Hematopoietic multipotent progenitor cell treated with erythropoietin and hydrocortisone succinate and interleukin-3 and kit ligand, for 8 days (in vitro differentiated cells): ENCODE results near the gene EXOSC2.
"Not testable (repeated sequence)": the region's sequence is repeated elsewhere in the genome, so short reads cannot be mapped to it uniquely, and the experiment has no call there.

Experiments used
- DNase-seq: peaks from one replicate; pipeline ENCODE4 v3.0.0-alpha.2; 2015

The EXOSC2 gene

GRCh38 chr9:130668196-130668595, 25.4 kb upstream of the EXOSC2 start:
- no peak for DNase-seq

DNA sequence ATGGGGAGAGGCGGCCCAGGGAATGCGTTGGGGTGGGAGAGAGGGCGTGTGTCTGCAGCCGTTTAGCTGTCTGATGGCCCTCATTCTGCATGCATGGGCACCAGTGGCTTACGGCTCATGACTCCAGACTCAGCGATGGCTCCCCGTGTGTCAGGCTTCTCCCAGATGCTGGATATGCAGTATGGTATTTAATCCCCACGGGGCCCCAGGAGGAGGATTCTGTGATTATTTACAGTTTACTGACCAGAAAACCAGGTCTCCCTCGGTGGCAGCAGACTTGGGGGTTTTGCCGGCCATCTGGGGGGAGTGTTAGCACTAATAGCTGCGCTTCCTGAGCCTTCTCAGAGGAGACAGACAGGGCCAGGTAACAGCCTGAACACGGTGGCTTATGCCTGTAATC, 24.9 kb upstream of the EXOSC2 start:
- DNase-seq = no peak

DNA sequence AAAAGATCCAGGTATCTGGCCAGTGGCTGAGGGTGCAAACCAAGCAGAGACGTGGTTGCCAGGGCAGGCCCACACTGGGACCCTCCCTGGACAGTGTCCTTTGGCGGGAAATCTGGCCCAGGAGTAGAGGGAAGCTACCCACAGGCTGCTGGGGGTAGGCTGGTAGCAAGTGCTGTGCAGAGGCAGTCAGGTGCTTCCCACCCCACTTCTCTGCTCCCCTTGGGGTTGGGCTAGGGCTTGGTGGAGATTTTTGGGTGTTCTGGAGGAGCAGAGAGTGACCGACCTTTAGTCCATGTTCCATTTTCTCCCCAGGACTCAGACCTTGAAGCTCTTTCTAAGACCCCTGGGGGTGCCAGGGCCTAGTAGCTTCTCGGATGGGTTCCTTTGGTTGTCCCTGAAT, 23.6 kb upstream of the EXOSC2 start:
- DNase-seq = no peak

DNA sequence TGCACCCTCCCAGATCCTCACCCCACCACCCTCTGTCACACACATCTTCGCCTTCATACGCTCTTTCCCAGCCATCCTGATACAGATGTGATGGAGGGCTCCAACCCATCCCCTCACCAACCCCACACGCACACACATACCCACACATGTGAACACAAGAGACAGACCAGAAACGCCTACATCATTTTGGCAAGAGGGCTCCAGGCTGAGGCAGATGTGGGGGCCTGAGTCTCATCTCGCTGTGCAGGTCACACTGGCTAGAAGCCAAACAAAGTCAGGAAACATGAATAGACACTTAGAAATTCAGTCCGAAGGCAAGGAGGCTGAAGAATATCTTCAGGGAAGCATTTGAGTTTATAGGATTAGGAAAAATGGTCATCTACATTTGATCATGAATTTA, 22.9 kb upstream of the EXOSC2 start:
- no peak for DNase-seq

- no peak for DNase-seq
These were observed 21.1 kb upstream of the EXOSC2 start for GRCh38 chr9:130672466-130672865.

- DNase-seq = no peak
These were observed 20.5 kb upstream of the EXOSC2 start for GRCh38 chr9:130672933-130673615.

- no peak for DNase-seq
These were observed 18.2 kb upstream of the EXOSC2 start for GRCh38 chr9:130675396-130675795.

GRCh38 chr9:130677252-130677651, 16.3 kb upstream of the EXOSC2 start:
- no peak for DNase-seq

- peak; percentile 80 for DNase-seq
These were observed 12.5 kb upstream of the EXOSC2 start for GRCh38 chr9:130680836-130681768.

DNA sequence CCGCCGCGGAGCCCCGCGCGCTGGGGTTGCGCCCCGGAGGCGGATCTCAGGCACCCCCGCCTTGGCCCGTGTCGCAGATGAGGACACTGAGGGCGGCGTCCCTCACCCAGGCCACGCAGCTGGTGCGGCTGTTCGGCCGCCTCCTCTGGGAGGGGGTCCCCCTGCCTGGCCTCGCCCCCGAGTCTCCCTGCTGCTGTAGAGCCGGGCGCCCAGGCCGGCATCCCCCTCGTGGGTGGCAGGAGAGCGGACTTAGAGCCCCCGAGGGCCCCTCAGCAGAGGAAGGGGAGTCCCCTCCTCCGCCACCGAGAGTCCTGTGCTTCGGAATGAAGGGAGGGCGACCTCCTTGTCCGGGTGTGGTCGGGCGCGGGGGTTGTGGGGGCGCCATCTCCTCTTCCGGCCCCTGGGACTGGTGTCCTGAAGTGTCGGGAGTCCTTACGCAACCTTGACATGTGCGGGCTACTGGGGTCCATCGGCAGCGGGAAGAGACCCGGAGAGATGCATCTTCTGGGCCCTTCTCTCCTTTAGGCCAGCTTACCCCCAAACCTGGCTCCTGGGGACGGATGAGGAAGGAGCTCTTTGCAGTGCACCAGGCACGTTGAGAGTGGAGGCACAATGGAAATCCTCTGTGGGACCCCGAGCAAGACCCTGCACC, 11.7 kb upstream of the EXOSC2 start:
- peak; percentile 31 for DNase-seq

DNA sequence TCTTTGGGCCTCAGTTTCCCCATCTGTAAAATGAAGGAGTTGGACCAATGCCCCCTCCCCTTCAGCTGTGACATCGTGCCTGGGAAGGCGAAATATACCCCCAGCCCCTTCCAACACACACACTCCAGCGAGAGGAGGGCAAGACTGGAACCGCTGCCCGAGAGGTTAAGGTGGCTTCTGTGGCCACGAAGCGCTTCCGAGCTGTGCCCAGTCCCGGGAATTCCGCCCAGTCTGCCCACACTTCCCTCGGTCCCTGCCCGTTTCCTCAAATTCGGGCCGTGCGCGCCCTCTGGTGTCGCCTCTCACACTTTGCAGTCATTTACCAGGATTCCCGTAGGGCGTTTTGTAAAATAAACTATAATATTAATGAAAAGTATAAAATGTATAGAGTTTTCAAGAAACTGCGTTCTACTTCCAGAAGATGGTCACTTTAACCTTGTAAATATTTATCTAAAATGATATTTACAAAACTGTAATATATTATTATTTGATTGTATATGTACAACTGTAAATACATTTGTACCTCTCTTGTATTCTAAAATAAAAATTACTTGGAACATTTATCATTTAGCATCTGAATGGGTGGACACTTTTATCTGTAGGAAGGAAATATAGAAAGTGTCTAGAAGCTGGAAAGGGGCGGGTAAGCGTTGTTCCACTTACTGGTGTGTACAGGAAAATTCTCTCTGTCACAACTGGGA, 11.0 kb upstream of the EXOSC2 start:
- DNase-seq = peak; percentile 73

- no peak for DNase-seq
These were observed 8.5 kb upstream of the EXOSC2 start for GRCh38 chr9:130685104-130685503.

DNA sequence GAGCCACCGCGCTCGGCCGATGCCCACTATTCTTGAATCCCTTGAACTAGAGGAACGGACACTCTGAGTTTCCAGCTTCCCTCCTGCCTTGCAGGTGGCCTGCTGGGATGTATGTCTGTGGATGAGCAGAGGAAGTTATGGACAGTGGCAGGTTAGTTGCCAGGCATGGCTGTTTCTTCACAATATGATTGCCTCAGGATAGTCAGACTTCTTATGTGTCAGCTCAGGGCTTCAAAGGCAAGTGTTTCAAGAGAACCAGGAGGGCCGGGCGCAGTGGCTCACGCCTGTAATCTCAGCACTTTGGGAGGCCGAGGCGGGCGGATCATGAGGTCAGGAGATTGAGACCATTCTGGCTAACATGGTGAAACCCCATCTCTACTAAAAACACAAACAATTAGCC, 7.6 kb upstream of the EXOSC2 start:
- DNase-seq = not testable (repeated sequence)

- DNase-seq = no peak
These were observed 6.0 kb upstream of the EXOSC2 start for GRCh38 chr9:130687615-130688014.

DNA sequence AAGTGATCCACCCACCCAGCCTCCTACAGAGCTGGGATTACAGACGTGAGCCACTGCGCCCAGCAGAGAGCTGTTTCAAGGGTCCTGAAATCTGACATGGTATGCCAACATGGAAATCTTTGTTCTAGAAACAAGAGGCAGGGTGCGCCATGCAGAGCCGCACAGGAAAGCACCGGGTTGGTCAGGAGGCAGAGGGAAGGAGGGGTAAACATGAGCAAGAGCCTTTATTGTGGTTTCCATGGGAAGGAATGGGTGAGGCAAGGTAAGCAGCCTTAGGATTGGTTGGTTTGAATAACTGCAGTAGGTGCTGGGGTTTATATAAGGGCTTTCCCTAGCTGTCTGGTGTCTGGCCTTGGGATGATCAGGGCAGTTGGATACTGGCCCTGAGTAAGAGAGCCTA, 5.5 kb upstream of the EXOSC2 start:
- DNase-seq = no peak

- DNase-seq = no peak
These were observed 4.0 kb upstream of the EXOSC2 start for GRCh38 chr9:130689572-130689936.

GRCh38 chr9:130689937-130690700, 3.5 kb upstream of the EXOSC2 start:
- peak; percentile 75 for DNase-seq

GRCh38 chr9:130692321-130692720, 1.3 kb upstream of the EXOSC2 start:
- DNase-seq = no peak

DNA sequence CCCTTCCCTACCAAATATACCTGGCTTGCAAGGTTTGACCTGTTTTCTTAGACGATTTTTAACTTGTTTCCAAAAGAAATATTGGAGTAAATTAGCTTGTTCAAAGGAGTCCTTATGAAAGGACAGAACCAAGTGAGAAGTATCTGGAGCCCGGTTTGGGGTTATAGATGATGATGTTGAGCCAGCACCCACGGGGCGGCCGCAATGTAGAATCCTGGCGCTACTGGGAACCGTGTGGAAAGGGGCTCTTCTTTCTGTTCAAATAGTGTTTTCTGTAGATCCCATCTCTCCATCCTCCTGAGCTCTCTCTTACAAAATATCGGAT, 517 bp upstream of the EXOSC2 start:
- peak; percentile 19 for DNase-seq

DNA sequence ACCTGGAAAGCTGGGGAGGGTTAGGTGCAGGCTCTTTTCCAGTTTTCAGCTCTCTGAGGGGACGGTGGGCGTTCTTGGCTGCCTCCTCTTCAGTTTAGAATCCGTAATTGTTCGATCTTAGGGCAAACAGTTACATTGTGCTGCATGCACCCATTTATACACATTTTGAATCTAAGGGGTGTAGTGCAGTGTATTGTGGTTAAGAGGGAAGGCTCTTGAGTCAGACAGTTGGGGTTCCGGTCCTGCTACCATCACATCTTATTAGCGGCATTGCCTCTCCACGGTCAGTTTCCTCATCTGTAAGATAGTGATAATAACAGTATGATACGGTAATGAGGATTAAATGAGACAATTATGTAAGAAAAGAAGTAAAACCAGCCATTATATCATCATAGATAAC, 625 bp downstream of the EXOSC2 start:
- peak; percentile 56 for DNase-seq

DNA sequence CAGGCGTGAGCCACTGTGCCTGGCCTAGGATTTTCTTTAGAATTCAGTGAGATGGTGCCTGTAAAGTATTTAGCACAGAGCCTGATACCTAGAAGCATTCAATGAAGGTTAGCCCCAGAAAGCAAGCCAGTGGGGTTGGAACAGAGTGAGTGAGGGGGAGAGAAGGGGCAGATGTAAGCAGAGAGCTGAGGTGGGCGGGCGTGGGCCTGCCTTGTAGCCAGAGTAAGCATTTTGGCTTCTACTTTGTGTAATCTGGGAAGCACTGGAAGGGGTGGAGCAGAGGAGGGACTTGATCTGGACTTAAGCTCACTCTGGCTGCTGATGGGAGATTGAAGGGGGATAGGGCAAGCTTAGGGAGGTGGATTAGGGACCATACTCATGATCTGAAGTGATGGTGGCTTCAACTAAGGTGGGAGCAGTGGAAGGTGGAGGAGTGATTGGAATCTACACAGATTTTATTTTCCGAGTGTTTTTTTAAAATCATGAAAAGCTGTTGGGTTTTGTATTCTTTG, 2.6 kb downstream of the EXOSC2 start:
- no peak for DNase-seq

DNA sequence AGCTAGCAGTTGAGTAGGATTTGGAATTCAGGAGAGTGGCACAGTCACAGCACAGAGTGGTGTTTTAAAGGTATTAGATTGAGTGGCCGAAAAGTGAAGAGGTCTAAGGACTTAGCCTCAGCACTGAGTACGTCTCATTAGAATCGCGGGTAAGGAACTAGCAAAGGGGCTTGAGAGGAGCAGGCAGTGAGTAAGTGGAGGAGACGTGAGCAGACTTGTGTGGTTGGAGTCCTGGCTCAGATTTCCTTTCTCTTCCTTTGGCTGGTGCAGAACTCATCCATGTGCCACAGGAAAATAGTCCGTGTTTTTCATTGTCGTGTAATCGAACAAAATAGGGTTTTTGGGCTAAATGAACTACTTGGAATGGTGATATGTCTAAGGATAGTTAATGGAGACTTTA, 3.4 kb downstream of the EXOSC2 start:
- DNase-seq = no peak
